Measurements from ENCODE around the gene CHRDL1. TPM values are rescaled to one million over a fixed set of nuclear protein-coding genes. Genes with fewer than 3 reads are reported as not detected.
A peak's percentile ranks its signal among the peaks of the same experiment; 100 is the strongest.

CHRDL1 gene
- total and polyA plus RNA-seq, 2 of the 13 experiments (the other 11 are each of a cell fraction or from before 2014, with no cell fraction given), result not detected

GRCh38 chrX:110646386-110646785 is 149.2 kb downstream of the CHRDL1 start:
- no TSS peak for BruUV-seq (replicated peaks)
- in situ Hi-C loops (cut with HindIII; ENCODE audit: extremely low pct_ligation_motif_present, low pct_unique_long_range_greater_than_20kb), result no loop called here

More at GRCh38 chrX:110646386-110646785, 149.2 kb downstream of the CHRDL1 start:
- intact Hi-C loops (cut with micrococcal nuclease; ENCODE audit: unreplicated experiment), result no loop called here
- ATAC-seq (no peak), DNase-seq (ENCODE audit: low spot score) (no peak), FAIRE-seq (no peak)
- 0% methylated on average over 1 of the region's 1 CpG for WGBS (ENCODE audit: low lambda C conversion rate)
- no peak overlapping the region for H3K4me2 ChIP-seq (ENCODE audit: low read depth, low read length)
- no peaks in the 10 kb centered on the region for H3K9me3 ChIP-seq (ENCODE audit: low read length)
- H3K27ac ChIP-seq (ENCODE audit: extremely low read length, insufficient read depth, low read length), result no peak overlapping the region
- POLR2A ChIA-PET, result no interaction called here
- no peaks in the 10 kb centered on the region for H4K20me1 ChIP-seq (ENCODE audit: insufficient read depth, low read length)
- TF ChIP-seq MAFF (IDR thresholded peaks at IDR 0.05; ENCODE audit: low read depth, low read length) (0 out of 2 replicates have a peak, but pooled peaks have one; percentile 20), ZNF879 (CRISPR knock-in tag; IDR thresholded peaks at IDR 0.05) (no peak), ATF5 (CRISPR knock-in tag; IDR thresholded peaks at IDR 0.05; ENCODE audit: low read depth) (no peak), MAFK (conservative IDR thresholded peaks at IDR 0.05 in 1 of 2, IDR thresholded peaks at IDR 0.05 in 1 of 2; ENCODE audit: low read length in 2 of 2) (peak in 1 of 2 experiments; percentile 57; a peak in 2 of 4 replicates), HOXA5 (CRISPR knock-in tag; IDR thresholded peaks at IDR 0.05) (no peak), NR2F1 (CRISPR knock-in tag; IDR thresholded peaks at IDR 0.05) (no peak), DRAP1 (CRISPR knock-in tag; IDR thresholded peaks at IDR 0.05) (no peak), ZBTB42 (CRISPR knock-in tag; IDR thresholded peaks at IDR 0.05) (no peak), ATF7 (IDR thresholded peaks at IDR 0.05) (no peak), ATF7 (CRISPR knock-in tag; IDR thresholded peaks at IDR 0.05) (no peak), ERF (CRISPR knock-in tag; IDR thresholded peaks at IDR 0.05) (no peak), EP300 (IDR thresholded peaks at IDR 0.05; ENCODE audit: low read depth in 2 of 2, low read length in 2 of 2) (no peak), EP300 (CRISPR knock-in tag; IDR thresholded peaks at IDR 0.05; ENCODE audit: borderline replicate concordance) (no peak), ZFP82 (CRISPR knock-in tag; IDR thresholded peaks at IDR 0.05; ENCODE audit: borderline replicate concordance) (no peak), PAX8 (CRISPR knock-in tag; IDR thresholded peaks at IDR 0.05; ENCODE audit: borderline replicate concordance) (no peak)
- no peaks in the 10 kb centered on the region for H3K79me2 ChIP-seq (ENCODE audit: insufficient read depth, low read length)
- no peak overlapping the region for H3K9ac ChIP-seq (ENCODE audit: insufficient read depth, low read depth, low read length)
- no peak overlapping the region for H3K4me3 ChIP-seq (replicated peaks in 1 of 3; ENCODE audit: insufficient read depth in 1 of 3, low read depth in 2 of 3, low read length in 3 of 3)
- H3K36me3 ChIP-seq (replicated peaks in 1 of 2; ENCODE audit: control insufficient read depth in 1 of 2, insufficient read depth in 2 of 2, low read length in 2 of 2), result no peaks in the 10 kb centered on the region
- H2AFZ ChIP-seq (ENCODE audit: low read length), result no peak overlapping the region
- no peaks in the 10 kb centered on the region for H3K27me3 ChIP-seq (ENCODE audit: control insufficient read depth in 1 of 2, insufficient read depth in 2 of 2, low read length in 2 of 2)
- no peaks in the 10 kb centered on the region for H3K4me1 ChIP-seq (ENCODE audit: insufficient read depth, low read length)
- CTCF ChIA-PET (ENCODE audit: low intra/inter-chr PET ratio, low total read pairs), result no interaction called here
